ENCODE results near the gene C2orf42.
"Not testable (repeated sequence)": the region's sequence is repeated elsewhere in the genome, so short reads cannot be mapped to it uniquely, and the experiment has no call there.

C2orf42 gene

GRCh38 chr2:70115646-70116442, 75.0 kb downstream of the C2orf42 start:
- peaks cover 45% of the 10 kb centered on the region for H3K4me1 ChIP-seq (ENCODE audit: insufficient read depth, low read length)
- H3K9ac ChIP-seq (ENCODE audit: low read depth, low read length): no peak overlapping the region; the same call in 1 of the 2 replicates
- no peaks in the 10 kb centered on the region for H3K36me3 ChIP-seq (ENCODE audit: insufficient read depth, low read length)
- no peaks in the 10 kb centered on the region for H3K9me3 ChIP-seq (ENCODE audit: control insufficient read depth, insufficient read depth, low read length)

GRCh38 chr2:70113359-70114070, 77.3 kb downstream of the C2orf42 start:
- H3K9ac ChIP-seq (ENCODE audit: low read depth, low read length): no peak overlapping the region
- no peaks in the 10 kb centered on the region for H3K9me3 ChIP-seq (ENCODE audit: control insufficient read depth, insufficient read depth, low read length)
- peaks cover 44% of the 10 kb centered on the region for H3K4me1 ChIP-seq (ENCODE audit: insufficient read depth, low read length)
- H3K36me3 ChIP-seq (ENCODE audit: insufficient read depth, low read length): no peaks in the 10 kb centered on the region

- Histone ChIP-seq H3K9me3 (ENCODE audit: control insufficient read depth, insufficient read depth, low read length) (no peaks in the 10 kb centered on the region), H3K4me1 (ENCODE audit: insufficient read depth, low read length) (peaks cover 53% of the 10 kb centered on the region), H3K36me3 (ENCODE audit: insufficient read depth, low read length) (no peaks in the 10 kb centered on the region), H3K9ac (ENCODE audit: low read depth, low read length) (no peak overlapping the region)
Measured at GRCh38 chr2:70111752-70112591, 78.8 kb downstream of the C2orf42 start.

DNA sequence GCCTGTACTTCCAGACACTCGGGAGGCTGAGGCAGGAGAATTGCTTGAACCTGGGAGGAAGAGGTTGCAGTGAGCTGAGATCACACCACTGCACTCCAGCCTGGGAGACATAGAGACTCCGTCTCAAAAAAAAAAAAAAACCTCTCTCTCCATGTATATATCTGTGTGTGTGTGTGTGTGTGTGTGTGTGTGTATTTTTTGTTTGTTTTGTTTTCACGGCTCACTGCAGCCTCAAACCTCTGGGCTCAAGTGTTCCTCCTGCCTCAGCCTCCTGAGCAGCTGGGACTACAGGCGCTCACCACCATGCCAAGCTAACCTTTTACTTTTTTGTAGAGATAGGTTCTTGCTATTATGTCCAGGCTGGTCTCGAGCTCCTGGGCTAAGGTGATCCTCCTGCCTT, 80.4 kb downstream of the C2orf42 start:
- H3K9ac ChIP-seq (ENCODE audit: low read depth, low read length); H3K36me3 ChIP-seq (ENCODE audit: insufficient read depth, low read length); H3K9me3 ChIP-seq (ENCODE audit: control insufficient read depth, insufficient read depth, low read length): not testable (repeated sequence)
- H3K4me1 ChIP-seq (ENCODE audit: insufficient read depth, low read length): peaks cover 41% of the 10 kb centered on the region

DNA sequence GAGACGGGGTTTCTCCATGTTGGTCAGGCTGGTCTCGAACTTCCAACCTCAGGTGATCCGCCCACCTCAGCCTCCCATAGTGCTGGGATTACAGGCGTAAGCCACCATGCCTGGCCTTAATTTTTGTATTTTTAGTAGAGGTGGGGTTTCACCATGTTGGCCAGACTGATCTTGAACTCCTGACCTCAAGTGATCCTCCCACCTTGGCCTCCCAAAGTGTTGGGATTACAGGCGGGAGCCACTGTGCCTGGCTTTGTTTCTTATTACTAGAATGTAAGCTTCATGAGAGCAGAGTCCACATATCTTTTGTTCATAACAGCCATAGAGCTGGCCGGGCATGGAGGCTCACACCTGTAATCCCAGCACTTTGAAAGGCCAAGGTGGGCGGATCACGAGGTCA, 84.7 kb downstream of the C2orf42 start:
- H3K9ac ChIP-seq (ENCODE audit: low read depth, low read length); H3K36me3 ChIP-seq (ENCODE audit: insufficient read depth, low read length); H3K9me3 ChIP-seq (ENCODE audit: control insufficient read depth, insufficient read depth, low read length): not testable (repeated sequence)
- peaks cover 38% of the 10 kb centered on the region for H3K4me1 ChIP-seq (ENCODE audit: insufficient read depth, low read length)

DNA sequence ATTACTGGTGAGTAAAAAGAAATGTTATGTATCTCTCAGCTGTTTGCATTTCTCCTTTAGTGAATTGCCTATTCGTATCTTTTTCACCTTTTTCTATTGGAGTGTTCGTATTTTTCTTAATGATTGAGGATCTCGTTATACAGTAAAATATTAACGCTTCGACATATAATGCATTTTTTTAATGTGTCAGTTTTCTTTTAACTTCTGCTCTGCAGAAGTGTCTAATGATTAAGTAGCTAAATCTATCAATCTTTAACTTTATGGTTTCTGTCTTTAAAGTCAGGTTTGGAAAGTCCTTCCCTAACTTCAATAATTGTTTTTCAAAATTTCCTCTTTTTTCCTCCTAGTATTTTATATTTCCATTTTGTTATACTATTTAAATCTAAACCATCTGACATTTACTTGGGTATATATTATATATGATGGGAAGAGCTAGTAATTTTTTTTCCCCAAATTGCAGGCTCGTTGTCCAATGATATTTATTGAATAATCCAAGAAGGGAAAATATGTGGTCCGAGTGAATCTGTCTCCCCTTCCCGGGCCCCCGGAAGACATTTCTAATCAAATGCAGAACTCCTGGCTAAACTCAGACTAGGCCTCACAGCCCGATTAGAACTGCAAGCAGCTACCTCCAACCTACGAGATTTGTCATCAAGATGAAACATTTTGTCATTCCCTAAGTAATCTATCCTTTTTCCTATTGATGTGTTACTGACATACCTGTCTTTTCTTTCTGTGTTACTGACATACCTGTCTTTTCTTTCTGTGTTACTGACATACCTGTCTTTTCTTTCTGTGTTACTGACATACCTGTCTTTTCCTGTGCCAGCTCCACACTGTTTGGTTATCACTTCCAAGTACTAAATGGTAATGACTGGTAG, 86.3 kb downstream of the C2orf42 start:
- Histone ChIP-seq H3K9ac (ENCODE audit: low read depth, low read length) (peak overlapping the region; percentile 19), H3K9me3 (ENCODE audit: control insufficient read depth, insufficient read depth, low read length) (no peaks in the 10 kb centered on the region)

GRCh38 chr2:70103531-70104061, 87.2 kb downstream of the C2orf42 start:
- no peaks in the 10 kb centered on the region for H3K36me3 ChIP-seq (ENCODE audit: insufficient read depth, low read length)
- H3K9ac ChIP-seq (ENCODE audit: low read depth, low read length): no peak overlapping the region
- H3K4me1 ChIP-seq (ENCODE audit: insufficient read depth, low read length): peaks cover 32% of the 10 kb centered on the region
- no peaks in the 10 kb centered on the region for H3K9me3 ChIP-seq (ENCODE audit: control insufficient read depth, insufficient read depth, low read length)

More for the DNA sequence above, 86.3 kb downstream of the C2orf42 start:
- Histone ChIP-seq H3K4me1 (ENCODE audit: insufficient read depth, low read length) (peaks cover 34% of the 10 kb centered on the region), H3K36me3 (ENCODE audit: insufficient read depth, low read length) (no peaks in the 10 kb centered on the region)

- H3K9me3 ChIP-seq (ENCODE audit: control insufficient read depth, insufficient read depth, low read length); H3K36me3 ChIP-seq (ENCODE audit: insufficient read depth, low read length); H3K9ac ChIP-seq (ENCODE audit: low read depth, low read length): not testable (repeated sequence)
- H3K4me1 ChIP-seq (ENCODE audit: insufficient read depth, low read length): peaks cover 21% of the 10 kb centered on the region
Measured at GRCh38 chr2:70102323-70102905, 88.4 kb downstream of the C2orf42 start.

DNA sequence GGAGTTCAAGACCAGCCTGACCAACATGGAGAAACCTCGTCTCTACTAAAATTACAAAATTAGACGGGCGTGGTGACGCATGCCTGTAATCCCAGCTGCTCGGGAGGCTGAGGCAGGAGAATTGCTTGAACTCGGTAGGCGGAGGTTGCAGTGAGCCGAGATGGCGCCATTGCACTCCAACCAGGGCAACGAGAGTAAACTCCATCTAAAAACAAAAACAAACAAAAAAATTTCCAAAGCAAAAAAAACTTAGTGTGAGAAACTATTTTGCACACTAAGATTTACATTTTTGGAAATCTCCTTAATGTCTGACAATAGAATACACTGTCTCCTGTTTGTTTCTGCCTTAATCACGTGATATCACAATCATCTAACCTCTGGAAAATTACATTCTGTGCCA, 89.1 kb downstream of the C2orf42 start:
- not testable (repeated sequence) for H3K36me3 ChIP-seq (ENCODE audit: insufficient read depth, low read length); H3K9ac ChIP-seq (ENCODE audit: low read depth, low read length); H3K9me3 ChIP-seq (ENCODE audit: control insufficient read depth, insufficient read depth, low read length)
- peaks cover 17% of the 10 kb centered on the region for H3K4me1 ChIP-seq (ENCODE audit: insufficient read depth, low read length)

DNA sequence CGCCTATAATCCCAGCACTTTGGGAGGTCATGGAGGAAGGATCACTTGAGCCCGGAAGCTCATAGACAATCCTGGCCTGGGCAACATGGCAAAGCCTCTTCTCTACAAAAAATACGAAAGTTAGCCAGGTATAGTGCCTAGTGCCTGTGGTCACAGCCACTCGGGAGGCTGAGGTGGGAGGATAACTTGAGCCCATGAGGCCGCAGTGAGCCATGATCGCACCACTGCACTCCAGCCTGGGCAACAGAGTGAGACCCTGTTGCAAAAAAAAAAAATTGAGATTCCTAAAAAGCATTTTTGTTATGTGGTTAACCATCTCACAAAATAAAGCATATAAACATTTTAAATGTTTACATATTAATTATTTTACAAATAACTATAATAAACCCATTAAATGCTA, 89.6 kb downstream of the C2orf42 start:
- H3K4me1 ChIP-seq (ENCODE audit: insufficient read depth, low read length): peaks cover 17% of the 10 kb centered on the region
- no peaks in the 10 kb centered on the region for H3K9me3 ChIP-seq (ENCODE audit: control insufficient read depth, insufficient read depth, low read length)
- no peaks in the 10 kb centered on the region for H3K36me3 ChIP-seq (ENCODE audit: insufficient read depth, low read length)
- no peak overlapping the region for H3K9ac ChIP-seq (ENCODE audit: low read depth, low read length)
